MCF 10A (cell line): ENCODE measurements around the gene SLC15A3. TPM values are rescaled to one million over a fixed set of nuclear protein-coding genes. Genes with fewer than 3 reads are reported as not detected.
A peak's percentile ranks its signal among the peaks of the same experiment; 100 is the strongest.

ENCODE experiments used
- BruUV-seq: library from RNA; stranded (reverse); fragments of 400-500 nt; replicated peaks from 2 replicates; lab custom pipeline; 2021; lab: Mats Ljungman, UMichigan
- CTCF ChIA-PET: fragments of 300-600 bp; sonication (Branson Sonifier 250); formaldehyde crosslinking; extraction: SDS; loops from one replicate; lab custom pipeline; 2021; ENCODE audit warnings: antibody characterized with exemption, inconsistent platforms; lab: Yijun Ruan, JAX
- POLR2A ChIA-PET: fragments of 300-600, 350-650 bp; sonication (Branson Sonifier 250); formaldehyde crosslinking; extraction: SDS; loops from one replicate; lab custom pipeline; 2020; ENCODE audit warnings: antibody characterized with exemption, inconsistent platforms; lab: Yijun Ruan, JAX
- DNase-seq: peaks from one replicate; pipeline ENCODE4 v3.0.0-alpha.2; 2018; ENCODE audit not compliant: unreplicated experiment
- H3K27ac Mint-ChIP-seq: one replicate; pipeline ENCODE4 v1.8.0; 2022; ENCODE audit warnings: mild to moderate bottlenecking, low read depth, mixed read lengths; ENCODE audit not compliant: unreplicated experiment
- H3K27me3 Mint-ChIP-seq: one replicate; pipeline ENCODE4 v1.8.0; 2022; ENCODE audit warnings: mixed read lengths; ENCODE audit not compliant: insufficient read depth, unreplicated experiment
- H3K36me3 Mint-ChIP-seq: one replicate; pipeline ENCODE4 v1.8.0; 2022; ENCODE audit warnings: mild to moderate bottlenecking, moderate library complexity, mixed read lengths; ENCODE audit not compliant: insufficient read depth, unreplicated experiment
- H3K4me1 Mint-ChIP-seq: one replicate; pipeline ENCODE4 v1.8.0; 2022; ENCODE audit warnings: mixed read lengths; ENCODE audit not compliant: insufficient read depth, unreplicated experiment
- H3K4me3 Mint-ChIP-seq: one replicate; pipeline ENCODE4 v1.8.0; 2022; ENCODE audit warnings: mild to moderate bottlenecking, moderate library complexity, mixed read lengths; ENCODE audit not compliant: unreplicated experiment
- H3K9me3 Mint-ChIP-seq: one replicate; pipeline ENCODE4 v1.8.0; 2022; ENCODE audit warnings: mixed read lengths; ENCODE audit not compliant: unreplicated experiment
- intact Hi-C: fragments of 100-400 bp; cut with micrococcal nuclease; formaldehyde crosslinking; loops from 2 replicates; pipeline ENCODE4 v1.14.1; 2022
- total RNA-seq: library from RNA; stranded (reverse); gene quantifications from 2 replicates; pipeline ENCODE4 v1.2.3, GENCODE V29; 2022
- TF ChIP-seq, protein P1 (sequence below): fragments of 200-600 bp; IDR thresholded peaks from one replicate; pipeline ENCODE4 v1.8.0; 2022; ENCODE audit warnings: antibody characterized with exemption, mild to moderate bottlenecking; ENCODE audit not compliant: unreplicated experiment

SLC15A3 gene
- total RNA-seq, 1 experiment from 2014 or later: not detected

- peaks cover 12% of the 10 kb centered on the region for H3K27me3 Mint-ChIP-seq
- H3K36me3 Mint-ChIP-seq: no peaks in the 10 kb centered on the region
- ChIA-PET POLR2A (no interaction called here), CTCF (interaction anchor here (0.6 kb wide), 1 partner anchor 17 kb away, joined by 3 read pairs; no protein-coding TSS in a partner anchor)
- no peak overlapping the region for H3K27ac Mint-ChIP-seq
- no peak overlapping the region for H3K4me3 Mint-ChIP-seq
- no peaks in the 10 kb centered on the region for H3K9me3 Mint-ChIP-seq
- DNase-seq: peak; percentile 35
- H3K4me1 Mint-ChIP-seq: peaks cover 6% of the 10 kb centered on the region
- TF ChIP-seq, protein P1, sequence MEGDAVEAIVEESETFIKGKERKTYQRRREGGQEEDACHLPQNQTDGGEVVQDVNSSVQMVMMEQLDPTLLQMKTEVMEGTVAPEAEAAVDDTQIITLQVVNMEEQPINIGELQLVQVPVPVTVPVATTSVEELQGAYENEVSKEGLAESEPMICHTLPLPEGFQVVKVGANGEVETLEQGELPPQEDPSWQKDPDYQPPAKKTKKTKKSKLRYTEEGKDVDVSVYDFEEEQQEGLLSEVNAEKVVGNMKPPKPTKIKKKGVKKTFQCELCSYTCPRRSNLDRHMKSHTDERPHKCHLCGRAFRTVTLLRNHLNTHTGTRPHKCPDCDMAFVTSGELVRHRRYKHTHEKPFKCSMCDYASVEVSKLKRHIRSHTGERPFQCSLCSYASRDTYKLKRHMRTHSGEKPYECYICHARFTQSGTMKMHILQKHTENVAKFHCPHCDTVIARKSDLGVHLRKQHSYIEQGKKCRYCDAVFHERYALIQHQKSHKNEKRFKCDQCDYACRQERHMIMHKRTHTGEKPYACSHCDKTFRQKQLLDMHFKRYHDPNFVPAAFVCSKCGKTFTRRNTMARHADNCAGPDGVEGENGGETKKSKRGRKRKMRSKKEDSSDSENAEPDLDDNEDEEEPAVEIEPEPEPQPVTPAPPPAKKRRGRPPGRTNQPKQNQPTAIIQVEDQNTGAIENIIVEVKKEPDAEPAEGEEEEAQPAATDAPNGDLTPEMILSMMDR: no peak
- intact Hi-C loops: no loop called here
- BruUV-seq: no TSS peak
Observed at GRCh38 chr11:60957188-60957587, 5.2 kb upstream of the SLC15A3 start.

- no peak overlapping the region for H3K4me3 Mint-ChIP-seq
- TF ChIP-seq, protein P1: no peak
- intact Hi-C loops: no loop called here
- H3K27ac Mint-ChIP-seq: no peak overlapping the region
- H3K4me1 Mint-ChIP-seq: peaks cover 8% of the 10 kb centered on the region
- no peak for DNase-seq
- H3K27me3 Mint-ChIP-seq: peaks cover 3% of the 10 kb centered on the region
- BruUV-seq: no TSS peak
- H3K9me3 Mint-ChIP-seq: no peaks in the 10 kb centered on the region
- POLR2A ChIA-PET: no interaction called here
- CTCF ChIA-PET: interaction anchor here (1.3 kb wide), 1 partner anchor 14 kb away, joined by 3 read pairs; no protein-coding TSS in a partner anchor
- H3K36me3 Mint-ChIP-seq: no peaks in the 10 kb centered on the region
Observed at GRCh38 chr11:60955571-60955970, 3.6 kb upstream of the SLC15A3 start.

DNA sequence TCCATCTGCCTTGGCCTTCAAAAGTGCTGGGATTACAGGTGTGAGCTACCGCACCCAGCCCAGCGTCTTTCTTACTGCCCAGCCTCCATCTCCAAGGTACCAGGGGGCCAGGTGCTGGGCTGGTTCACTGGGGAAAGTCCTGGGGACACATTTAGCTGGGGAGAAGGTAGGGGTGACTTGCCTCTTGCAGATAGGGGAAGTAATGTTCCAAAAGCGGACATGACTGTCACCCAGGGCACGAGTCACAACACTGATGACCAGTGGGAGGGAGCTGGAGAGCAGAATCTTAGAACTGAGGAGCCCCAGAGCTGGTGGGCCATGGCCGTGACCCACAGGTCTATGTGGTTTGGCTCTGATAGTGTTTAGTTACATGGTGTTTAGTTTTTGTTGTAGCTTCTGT, 2.4 kb upstream of the SLC15A3 start:
- Mint-ChIP-seq H3K4me1 (peaks cover 8% of the 10 kb centered on the region), H3K27ac (no peak overlapping the region), H3K27me3 (no peaks in the 10 kb centered on the region), H3K4me3 (no peak overlapping the region), H3K36me3 (no peaks in the 10 kb centered on the region), H3K9me3 (no peaks in the 10 kb centered on the region)
- no TSS peak for BruUV-seq
- ChIA-PET POLR2A (interaction anchor here (0.6 kb wide), 1 partner anchor 126 kb away, joined by 3 read pairs; no protein-coding TSS in a partner anchor), CTCF (interaction anchor here (0.6 to 1.3 kb wide), 3 partner anchors 10 to 223 kb away, joined by 3 read pairs; no protein-coding TSS in a partner anchor)
- no peak for DNase-seq
- intact Hi-C loops: no loop called here
- TF ChIP-seq, protein P1: no peak

- H3K27me3 Mint-ChIP-seq: no peaks in the 10 kb centered on the region
- no TSS peak for BruUV-seq
- no peaks in the 10 kb centered on the region for H3K9me3 Mint-ChIP-seq
- H3K27ac Mint-ChIP-seq: no peak overlapping the region
- H3K4me3 Mint-ChIP-seq: no peak overlapping the region
- TF ChIP-seq, protein P1: no peak
- intact Hi-C loops: no loop called here
- no peaks in the 10 kb centered on the region for H3K36me3 Mint-ChIP-seq
- peaks cover 8% of the 10 kb centered on the region for H3K4me1 Mint-ChIP-seq
- POLR2A ChIA-PET: no interaction called here
- no peak for DNase-seq
- CTCF ChIA-PET: interaction anchor here (0.6 to 0.9 kb wide), 3 partner anchors 122 to 716 kb away, joined by 3 read pairs; no protein-coding TSS in a partner anchor
Observed at GRCh38 chr11:60953781-60954180, 1.8 kb upstream of the SLC15A3 start.
